GM12878 (cell line): Measurements from ENCODE around the gene SLC38A9.

Source experiments
- BHLHE40 ChIP-seq, 2 experiments: fragments of 450-650 bp in 1 of 2; IDR thresholded peaks; 2 replicates each; pipeline ENCODE4 v1.6.1; 2011 to 2017; ENCODE audit warnings: low read depth in 2 of 2, borderline replicate concordance in 1 of 2, improper control_type of control experiment in 1 of 2, low read length in 1 of 2, mild to moderate bottlenecking in 1 of 2
- CHD2 ChIP-seq: IDR thresholded peaks from 2 replicates; pipeline ENCODE4 v1.6.1; 2011; ENCODE audit warnings: low read depth, low read length, improper control_type of control experiment, borderline replicate concordance
- MTA3 ChIP-seq: IDR thresholded peaks from 2 replicates; pipeline ENCODE4 v1.6.1; 2012; ENCODE audit warnings: low read length, inconsistent platforms, borderline replicate concordance
- NRF1 ChIP-seq: conservative IDR thresholded peaks from 2 replicates; pipeline ENCODE4 v1.6.1; 2011; ENCODE audit warnings: mild to moderate bottlenecking, low read depth, low read length, improper control_type of control experiment
- SMC3 ChIP-seq: IDR thresholded peaks from 2 replicates; pipeline ENCODE4 v1.6.1; 2011; ENCODE audit warnings: low read length, improper control_type of control experiment, borderline replicate concordance
- TAF1 ChIP-seq: IDR thresholded peaks from 2 replicates; pipeline ENCODE4 v1.6.1; 2011; ENCODE audit warnings: mild to moderate bottlenecking, low read depth, low read length, borderline replicate concordance
- ZSCAN29 ChIP-seq: fragments of 450-650 bp; IDR thresholded peaks from 2 replicates; pipeline ENCODE4 v1.6.1; 2017; ENCODE audit warnings: mild to moderate bottlenecking, moderate library complexity
- TF ChIP-seq, protein P1 (sequence below), 3 experiments: IDR thresholded peaks in 2 of 3; conservative IDR thresholded peaks in 1 of 3; 2 replicates each; pipeline ENCODE4 v1.5.1; 2011; ENCODE audit warnings: low read depth in 3 of 3, low read length in 3 of 3, mild to moderate bottlenecking in 3 of 3, control low read depth in 2 of 3, moderate library complexity in 2 of 3, inconsistent platforms in 1 of 3, mixed read lengths in 1 of 3; ENCODE audit not compliant: control insufficient read depth in 2 of 3, insufficient read depth in 1 of 3; ENCODE audit errors: extremely low read depth in 1 of 3

DNA sequence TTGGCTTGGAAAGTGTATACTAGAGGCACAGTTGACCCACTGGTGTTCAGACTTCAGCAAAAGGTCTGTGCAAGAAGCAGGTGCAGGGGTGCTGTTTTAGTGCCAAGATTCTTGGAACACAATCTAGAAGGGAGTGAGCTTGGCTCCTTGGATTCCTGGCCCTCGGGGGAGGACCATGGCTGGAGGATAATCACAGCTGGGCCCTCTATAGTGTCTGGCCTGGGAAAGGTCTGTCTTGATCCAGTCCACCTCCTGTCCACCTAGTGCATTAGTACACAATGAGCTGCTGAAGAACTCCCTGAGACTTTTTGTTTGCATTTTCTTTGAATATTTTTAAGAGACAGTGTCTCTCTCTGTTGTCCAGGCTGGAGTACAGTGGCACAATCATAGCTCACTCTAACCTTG is 126.9 kb downstream of the SLC38A9 start:
- TF ChIP-seq NRF1, result no peak
- no peak for TF ChIP-seq BHLHE40 (IDR thresholded peaks at IDR 0.05; ENCODE audit: borderline replicate concordance in 1 of 2, low read depth in 2 of 2, low read length in 1 of 2)
- no peak for TF ChIP-seq SMC3
- TF ChIP-seq, protein P1, sequence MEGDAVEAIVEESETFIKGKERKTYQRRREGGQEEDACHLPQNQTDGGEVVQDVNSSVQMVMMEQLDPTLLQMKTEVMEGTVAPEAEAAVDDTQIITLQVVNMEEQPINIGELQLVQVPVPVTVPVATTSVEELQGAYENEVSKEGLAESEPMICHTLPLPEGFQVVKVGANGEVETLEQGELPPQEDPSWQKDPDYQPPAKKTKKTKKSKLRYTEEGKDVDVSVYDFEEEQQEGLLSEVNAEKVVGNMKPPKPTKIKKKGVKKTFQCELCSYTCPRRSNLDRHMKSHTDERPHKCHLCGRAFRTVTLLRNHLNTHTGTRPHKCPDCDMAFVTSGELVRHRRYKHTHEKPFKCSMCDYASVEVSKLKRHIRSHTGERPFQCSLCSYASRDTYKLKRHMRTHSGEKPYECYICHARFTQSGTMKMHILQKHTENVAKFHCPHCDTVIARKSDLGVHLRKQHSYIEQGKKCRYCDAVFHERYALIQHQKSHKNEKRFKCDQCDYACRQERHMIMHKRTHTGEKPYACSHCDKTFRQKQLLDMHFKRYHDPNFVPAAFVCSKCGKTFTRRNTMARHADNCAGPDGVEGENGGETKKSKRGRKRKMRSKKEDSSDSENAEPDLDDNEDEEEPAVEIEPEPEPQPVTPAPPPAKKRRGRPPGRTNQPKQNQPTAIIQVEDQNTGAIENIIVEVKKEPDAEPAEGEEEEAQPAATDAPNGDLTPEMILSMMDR (IDR thresholded peaks at IDR 0.05 in 2 of 3, conservative IDR thresholded peaks at IDR 0.05 in 1 of 3; ENCODE audit: control insufficient read depth in 2 of 3, extremely low read depth in 1 of 3, insufficient read depth in 1 of 3, low read depth in 3 of 3, low read length in 3 of 3), result no peak
- TF ChIP-seq CHD2, result no peak
- TF ChIP-seq MTA3, result no peak
- no peak for TF ChIP-seq ZSCAN29
- no peak for TF ChIP-seq TAF1
